Measurements from ENCODE around the gene MYH15.
A peak's percentile ranks its signal among the peaks of the same experiment; 100 is the strongest.

The MYH15 gene

GRCh38 chr3:108410531-108410984 is 99.8 kb downstream of the MYH15 start:
- DNase-seq = no peak

- no peak for DNase-seq
Observed at GRCh38 chr3:108409800-108410178, 100.6 kb downstream of the MYH15 start.

GRCh38 chr3:108408883-108409799 is 101.3 kb downstream of the MYH15 start:
- no peak for DNase-seq

- DNase-seq = peak; percentile 41 to 48
Observed at GRCh38 chr3:108407886-108408285, 102.5 kb downstream of the MYH15 start.

DNA sequence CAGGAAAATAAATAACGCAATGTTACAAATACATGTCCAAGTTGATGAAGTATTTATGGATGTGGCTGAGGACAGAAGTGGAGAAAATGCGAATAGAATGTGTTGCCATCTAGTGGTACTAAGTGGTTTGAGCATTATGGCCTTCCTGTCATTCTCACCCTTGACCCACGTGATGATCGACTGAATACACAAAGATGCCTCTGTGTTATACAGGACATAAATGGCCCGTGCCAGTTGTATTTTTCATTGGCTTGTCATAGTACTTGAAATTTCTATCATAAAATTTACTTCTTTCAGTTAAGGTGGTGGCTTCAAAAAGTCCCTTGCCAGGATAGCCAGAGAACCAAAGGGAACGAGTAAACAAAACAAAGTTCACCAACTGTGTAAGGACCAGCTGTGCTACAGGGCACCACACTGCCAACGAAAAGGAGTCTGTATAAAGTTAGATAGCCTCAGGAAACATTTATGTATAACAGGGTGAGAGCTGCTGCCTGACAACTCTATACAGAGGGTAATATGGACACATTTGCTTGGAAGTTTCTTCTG is 103.7 kb downstream of the MYH15 start:
- peak; percentile 49 to 64 for DNase-seq

DNA sequence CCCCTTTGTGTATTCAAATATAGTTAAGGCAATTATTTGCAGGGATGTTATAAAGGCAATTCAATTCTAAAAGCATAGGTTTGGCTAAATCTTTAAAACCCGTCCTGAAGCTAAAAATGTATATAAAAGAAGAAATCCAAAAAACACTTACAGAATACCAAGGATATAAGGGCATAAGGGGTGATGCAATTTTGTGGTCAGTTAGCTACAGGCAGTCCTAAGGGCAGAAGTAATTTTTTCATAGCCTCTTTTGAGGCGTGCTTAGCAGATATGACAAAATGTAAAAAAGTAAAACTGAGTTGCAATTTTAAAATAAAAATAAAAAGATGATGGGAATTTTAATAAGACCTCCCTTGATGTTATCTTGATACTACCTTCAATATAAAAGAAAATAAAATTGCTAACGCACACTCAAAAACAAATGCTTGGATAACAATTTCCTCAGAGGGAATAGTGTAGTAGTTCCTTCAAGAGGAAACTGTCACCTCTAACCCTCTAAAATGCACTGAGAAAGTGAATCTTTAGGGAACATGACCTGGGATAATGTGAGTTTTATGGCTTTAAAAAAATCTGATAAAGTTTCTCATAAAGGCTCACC is 104.2 kb downstream of the MYH15 start:
- DNase-seq = peak; percentile 27 to 37

GRCh38 chr3:108404368-108404767 is 106.0 kb downstream of the MYH15 start:
- DNase-seq = no peak

GRCh38 chr3:108403686-108404345 is 106.6 kb downstream of the MYH15 start:
- DNase-seq = no peak

- no peak for DNase-seq
Observed at GRCh38 chr3:108403198-108403597, 107.2 kb downstream of the MYH15 start.

DNA sequence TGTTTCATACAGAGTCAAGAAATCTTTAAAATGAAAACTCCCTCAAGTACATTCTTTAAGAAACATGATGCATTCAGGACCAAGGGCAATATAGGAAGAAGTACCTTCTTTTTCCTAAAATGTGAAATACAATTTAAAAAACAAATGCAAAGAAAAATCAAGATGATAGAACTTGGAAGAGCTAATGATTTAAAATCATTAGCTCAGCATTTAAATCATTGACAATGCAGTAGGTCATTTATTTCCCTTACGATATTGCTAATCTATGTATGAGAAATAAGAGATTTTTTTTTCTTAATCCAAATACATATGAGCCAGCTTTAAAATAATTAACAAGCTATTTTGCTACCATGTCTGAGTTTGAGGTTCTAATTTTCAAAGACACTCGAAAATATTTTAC is 108.6 kb downstream of the MYH15 start:
- no peak for DNase-seq

- no peak for DNase-seq
Observed at GRCh38 chr3:108398510-108398909, 111.9 kb downstream of the MYH15 start.

DNA sequence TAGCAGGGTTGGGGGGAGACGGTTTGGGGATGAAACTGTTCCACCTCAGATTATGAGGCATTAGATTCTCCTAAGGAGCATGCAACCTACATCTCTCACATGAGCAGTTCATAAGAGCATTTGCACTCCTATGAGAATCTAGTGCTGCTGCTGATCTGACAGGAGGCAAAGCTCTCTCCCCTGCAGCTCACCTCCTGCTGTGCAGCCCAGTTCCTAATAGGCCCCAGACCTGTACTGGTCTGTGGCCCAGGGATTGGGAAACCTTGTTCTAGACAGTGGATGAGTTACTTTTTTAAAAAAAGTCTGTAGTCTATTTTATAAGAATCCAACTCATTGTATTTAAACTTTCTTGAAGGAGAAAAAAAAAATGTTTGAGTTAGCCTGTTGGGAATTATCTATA is 114.1 kb downstream of the MYH15 start:
- no peak for DNase-seq

GRCh38 chr3:108394563-108394962 is 115.8 kb downstream of the MYH15 start:
- DNase-seq = no peak

DNA sequence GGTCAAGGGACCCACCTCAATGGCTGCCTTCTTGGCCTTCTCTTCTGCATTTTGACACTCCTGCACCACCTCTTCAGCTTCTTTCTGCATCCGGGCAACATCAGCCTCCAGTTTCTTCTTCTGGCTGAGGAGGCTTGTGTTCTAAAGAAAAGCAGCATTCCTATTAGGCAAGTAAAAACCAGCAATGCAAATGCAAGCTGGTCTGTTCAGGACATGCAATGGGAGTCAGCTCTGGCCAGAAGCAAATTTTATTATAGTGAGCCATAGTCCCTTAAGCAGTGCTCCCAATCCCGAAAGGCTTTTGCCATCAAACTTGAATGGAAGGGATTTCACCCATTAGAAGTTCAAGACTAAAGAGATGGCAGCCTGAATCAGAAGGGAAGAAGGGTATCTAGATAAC is 116.4 kb downstream of the MYH15 start:
- no peak for DNase-seq

DNA sequence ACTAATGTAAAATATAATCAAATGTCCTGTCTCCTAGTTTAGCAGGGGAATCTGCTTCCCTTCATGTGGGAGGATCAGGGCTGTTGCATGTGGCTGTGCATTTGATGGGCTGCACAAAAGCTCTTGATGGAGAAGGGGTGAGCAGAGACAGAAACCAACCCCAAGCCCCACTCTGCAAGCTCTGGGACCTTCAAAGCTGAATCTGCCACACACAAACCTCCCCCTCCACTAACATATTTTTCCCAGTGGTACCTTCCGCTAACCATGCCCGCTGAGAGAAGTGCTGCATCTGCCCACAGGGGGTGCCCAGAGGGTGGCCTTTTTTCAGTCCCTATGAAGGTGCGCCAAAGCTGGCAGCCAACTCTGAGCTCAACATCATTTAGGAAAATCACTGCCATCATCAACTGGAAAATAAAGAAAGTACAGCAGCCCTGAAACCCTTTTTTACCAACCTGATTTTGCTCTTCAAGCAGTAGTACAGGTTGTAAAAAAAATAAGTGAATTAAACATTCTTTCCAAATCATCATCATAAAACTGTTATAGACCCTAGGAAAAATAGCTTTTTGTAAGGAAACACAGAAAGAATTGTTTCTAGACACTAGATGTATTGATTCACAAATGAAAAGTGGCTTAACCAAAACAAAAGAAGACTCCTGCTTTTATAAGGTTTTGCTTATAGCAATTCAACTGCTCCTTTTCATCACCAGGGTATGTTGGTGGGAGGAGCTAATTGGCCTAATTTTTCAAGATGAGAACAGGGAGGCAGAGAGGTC is 117.1 kb downstream of the MYH15 start:
- DNase-seq = no peak

GRCh38 chr3:108391917-108392593 is 118.3 kb downstream of the MYH15 start:
- no peak for DNase-seq

GRCh38 chr3:108389372-108389771 is 121.0 kb downstream of the MYH15 start:
- no peak for DNase-seq

- peak; percentile 16 to 46 for DNase-seq
Observed at GRCh38 chr3:108388136-108389132, 122.0 kb downstream of the MYH15 start.

DNA sequence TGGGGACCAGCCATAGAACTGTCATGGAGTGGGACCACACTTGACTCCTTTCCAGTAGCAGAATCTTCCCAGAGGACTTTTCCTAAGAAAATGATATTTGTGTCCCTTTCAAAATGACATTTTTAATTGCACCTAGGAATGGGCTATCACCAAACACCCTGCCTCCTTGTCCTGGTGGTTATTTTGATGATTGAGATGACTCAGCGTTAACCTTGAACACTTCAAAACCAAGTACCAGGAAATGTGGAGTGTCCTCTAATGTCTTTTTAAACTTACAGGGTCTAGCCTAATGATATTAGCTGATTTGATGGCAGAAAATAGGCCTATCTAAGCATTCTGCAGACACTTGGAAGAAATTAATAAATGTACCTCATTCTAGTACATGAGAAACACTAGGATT is 123.3 kb downstream of the MYH15 start:
- DNase-seq = no peak

DNA sequence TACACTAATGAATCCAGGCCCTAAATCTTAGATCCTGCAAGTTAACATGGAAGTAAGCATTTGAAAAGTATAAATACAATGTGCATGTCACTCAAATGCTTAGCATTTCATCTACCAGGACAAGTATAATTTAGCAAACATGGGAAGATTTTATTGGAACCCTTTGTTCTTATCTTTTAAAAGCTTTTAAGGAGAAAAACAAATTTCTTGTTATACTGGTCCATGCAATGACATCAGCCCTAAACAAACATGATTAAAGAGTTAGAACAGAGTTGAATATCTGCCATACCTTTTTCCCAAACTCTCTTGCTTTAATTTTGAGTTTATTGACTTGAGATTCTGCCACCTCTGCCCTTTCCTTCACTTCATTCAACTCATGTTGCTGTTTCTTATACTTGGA is 127.1 kb downstream of the MYH15 start:
- no peak for DNase-seq
